Neutrophil (primary cell): Measurements from ENCODE around the gene TMEM255B.

ENCODE experiments used
- H3K27ac ChIP-seq: fragments of 200-600 bp; sonication (generic); 2 replicates; pipeline ENCODE4 v1.5.1; 2016; ENCODE audit warnings: mild to moderate bottlenecking, moderate library complexity
- H3K27me3 ChIP-seq: fragments of 200-600 bp; sonication (generic); 2 replicates; pipeline ENCODE4 v1.6.0; 2016; ENCODE audit warnings: mild to moderate bottlenecking
- H3K36me3 ChIP-seq: fragments of 200-600 bp; sonication (generic); 2 replicates; pipeline ENCODE4 v1.5.1; 2017
- H3K4me1 ChIP-seq, 2 experiments: fragments of 200-600 bp in 1 of 2; sonication (generic) in 1 of 2; 1 replicate in 1 of 2; 2 replicates in 1 of 2; pipeline versions ENCODE4 v1.5.1 to v1.6.1; 2013 to 2016; ENCODE audit warnings: low read depth in 1 of 2, low read length in 1 of 2, mild to moderate bottlenecking in 1 of 2, moderate library complexity in 1 of 2; ENCODE audit not compliant: control insufficient read depth in 1 of 2, insufficient read depth in 1 of 2
- H3K4me3 ChIP-seq, 2 experiments: fragments of 200-600 bp in 1 of 2; sonication (generic) in 1 of 2; 1 replicate in 1 of 2; 2 replicates in 1 of 2; pipeline ENCODE4 v1.5.1; 2013 to 2016; ENCODE audit warnings: low read depth in 1 of 2, low read length in 1 of 2, mild to moderate bottlenecking in 1 of 2, moderate library complexity in 1 of 2
- H3K9me3 ChIP-seq: fragments of 200-600 bp; sonication (generic); 2 replicates; pipeline ENCODE4 v1.5.1; 2016
- CTCF ChIP-seq: fragments of 200-600 bp; sonication (generic); IDR thresholded peaks from 2 replicates; pipeline ENCODE4 v1.5.1; 2016; ENCODE audit warnings: antibody characterized with exemption

Gene TMEM255B

GRCh38 chr13:113842336-113843062 lies 83.5 kb downstream of the TMEM255B start:
- Histone ChIP-seq H3K4me3 (no peak overlapping the region), H3K27me3 (peaks cover 75% of the 10 kb centered on the region), H3K9me3 (no peaks in the 10 kb centered on the region), H3K36me3 (no peaks in the 10 kb centered on the region), H3K4me1 (no peaks in the 10 kb centered on the region), H3K27ac (no peak overlapping the region)
- no peak for TF ChIP-seq CTCF

- Histone ChIP-seq H3K4me1 (no peaks in the 10 kb centered on the region), H3K36me3 (no peaks in the 10 kb centered on the region), H3K4me3 (no peak overlapping the region), H3K27ac (no peak overlapping the region), H3K27me3 (peaks cover 75% of the 10 kb centered on the region), H3K9me3 (no peaks in the 10 kb centered on the region)
- no peak for TF ChIP-seq CTCF
Measured at GRCh38 chr13:113843063-113843654, 84.1 kb downstream of the TMEM255B start.

GRCh38 chr13:113843864-113844556 lies 85.0 kb downstream of the TMEM255B start:
- no peak overlapping the region for H3K4me3 ChIP-seq
- H3K27ac ChIP-seq, result no peak overlapping the region
- no peak for TF ChIP-seq CTCF
- H3K27me3 ChIP-seq, result peaks cover 75% of the 10 kb centered on the region
- H3K36me3 ChIP-seq, result no peaks in the 10 kb centered on the region
- H3K9me3 ChIP-seq, result no peaks in the 10 kb centered on the region
- no peaks in the 10 kb centered on the region for H3K4me1 ChIP-seq

- TF ChIP-seq CTCF, result no peak
- Histone ChIP-seq H3K4me1 (no peaks in the 10 kb centered on the region), H3K9me3 (no peaks in the 10 kb centered on the region), H3K4me3 (no peak overlapping the region), H3K27me3 (peaks cover 71% of the 10 kb centered on the region), H3K27ac (no peak overlapping the region), H3K36me3 (no peaks in the 10 kb centered on the region)
Measured at GRCh38 chr13:113845055-113845454, 86.0 kb downstream of the TMEM255B start.

GRCh38 chr13:113845723-113846635 lies 87.0 kb downstream of the TMEM255B start:
- Histone ChIP-seq H3K4me3 (no peak overlapping the region), H3K27me3 (peaks cover 62% of the 10 kb centered on the region), H3K36me3 (no peaks in the 10 kb centered on the region), H3K27ac (no peak overlapping the region), H3K9me3 (no peaks in the 10 kb centered on the region), H3K4me1 (no peaks in the 10 kb centered on the region)
- TF ChIP-seq CTCF, result no peak
